Measurements from ENCODE around the gene HS3ST3B1.

The HS3ST3B1 gene

DNA sequence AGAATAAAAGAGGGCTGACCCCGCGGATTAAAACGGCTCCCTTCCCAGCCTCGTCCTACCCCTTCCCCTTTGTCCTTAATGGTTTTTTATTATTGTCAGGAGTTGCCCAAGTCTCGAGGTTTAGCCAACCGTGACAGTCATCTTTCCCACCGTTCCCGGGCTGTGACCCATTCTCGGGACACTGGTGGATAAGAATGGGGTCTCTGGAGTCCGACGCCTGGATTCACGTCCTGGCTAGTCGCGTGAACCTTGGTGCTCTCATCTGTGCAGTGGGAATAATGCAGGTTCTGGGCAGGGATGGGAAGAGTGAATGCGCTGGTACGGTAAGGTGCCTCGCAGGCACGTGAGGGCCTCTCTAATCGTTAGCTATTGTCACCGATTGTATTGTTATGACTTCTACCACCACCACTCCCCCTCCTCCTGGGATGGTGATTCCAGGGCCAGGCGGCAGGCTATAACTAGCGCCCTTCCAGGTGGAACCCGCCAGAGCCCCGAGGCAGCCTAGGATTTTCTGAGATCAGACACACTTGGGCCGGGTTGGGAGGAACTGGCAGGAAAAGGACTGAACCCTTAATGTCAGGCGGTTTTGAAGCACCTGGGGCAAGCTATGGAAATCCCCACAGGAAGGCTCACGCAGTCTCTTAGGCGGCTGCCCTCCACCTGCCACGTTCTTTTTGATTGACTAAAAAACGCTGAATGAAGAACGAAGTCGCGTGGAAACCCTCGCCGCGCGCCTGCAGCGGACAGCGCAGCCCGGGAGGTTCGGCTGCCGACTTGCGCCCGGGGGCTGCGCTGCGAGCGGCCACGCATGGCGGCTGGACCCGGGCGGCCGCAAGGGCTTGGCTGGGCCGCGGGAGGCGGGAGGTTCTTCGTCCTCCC lies 2.7 kb downstream of the HS3ST3B1 start:
- H3K4me2 ChIP-seq (ENCODE audit: low read length), result no peak overlapping the region
- H3K9me2 ChIP-seq (replicated peaks; ENCODE audit: control insufficient read depth, low read length), result no peaks in the 10 kb centered on the region
- no peak overlapping the region for H3K27ac ChIP-seq (ENCODE audit: low read depth, low read length)
- no peaks in the 10 kb centered on the region for H4K20me1 ChIP-seq (ENCODE audit: control insufficient read depth, insufficient read depth, low read depth, low read length)
- H3K4me3 ChIP-seq (ENCODE audit: low read length), result no peak overlapping the region
- H3K4me1 ChIP-seq (ENCODE audit: control insufficient read depth, low read length), result no peaks in the 10 kb centered on the region
- no peaks in the 10 kb centered on the region for H3K27me3 ChIP-seq (ENCODE audit: control insufficient read depth, low read length)
- H3F3A ChIP-seq (ENCODE audit: control insufficient read depth, insufficient read depth), result no peaks in the 10 kb centered on the region
- H3K79me2 ChIP-seq (ENCODE audit: control insufficient read depth, low read length), result no peaks in the 10 kb centered on the region
- no peaks in the 10 kb centered on the region; the same call in 1 of the 2 replicates for H3K9me3 ChIP-seq (ENCODE audit: control insufficient read depth, insufficient read depth, low read length)
- TF ChIP-seq, protein P1, sequence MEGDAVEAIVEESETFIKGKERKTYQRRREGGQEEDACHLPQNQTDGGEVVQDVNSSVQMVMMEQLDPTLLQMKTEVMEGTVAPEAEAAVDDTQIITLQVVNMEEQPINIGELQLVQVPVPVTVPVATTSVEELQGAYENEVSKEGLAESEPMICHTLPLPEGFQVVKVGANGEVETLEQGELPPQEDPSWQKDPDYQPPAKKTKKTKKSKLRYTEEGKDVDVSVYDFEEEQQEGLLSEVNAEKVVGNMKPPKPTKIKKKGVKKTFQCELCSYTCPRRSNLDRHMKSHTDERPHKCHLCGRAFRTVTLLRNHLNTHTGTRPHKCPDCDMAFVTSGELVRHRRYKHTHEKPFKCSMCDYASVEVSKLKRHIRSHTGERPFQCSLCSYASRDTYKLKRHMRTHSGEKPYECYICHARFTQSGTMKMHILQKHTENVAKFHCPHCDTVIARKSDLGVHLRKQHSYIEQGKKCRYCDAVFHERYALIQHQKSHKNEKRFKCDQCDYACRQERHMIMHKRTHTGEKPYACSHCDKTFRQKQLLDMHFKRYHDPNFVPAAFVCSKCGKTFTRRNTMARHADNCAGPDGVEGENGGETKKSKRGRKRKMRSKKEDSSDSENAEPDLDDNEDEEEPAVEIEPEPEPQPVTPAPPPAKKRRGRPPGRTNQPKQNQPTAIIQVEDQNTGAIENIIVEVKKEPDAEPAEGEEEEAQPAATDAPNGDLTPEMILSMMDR (IDR thresholded peaks at IDR 0.05; ENCODE audit: low read depth, low read length, poor library complexity, severe bottlenecking), result no peak
- TF ChIP-seq EZH2phosphoT487 (IDR thresholded peaks at IDR 0.05; ENCODE audit: borderline replicate concordance, low read length), result no peak
- H3K36me3 ChIP-seq (ENCODE audit: control insufficient read depth, low read length), result no peaks in the 10 kb centered on the region

DNA sequence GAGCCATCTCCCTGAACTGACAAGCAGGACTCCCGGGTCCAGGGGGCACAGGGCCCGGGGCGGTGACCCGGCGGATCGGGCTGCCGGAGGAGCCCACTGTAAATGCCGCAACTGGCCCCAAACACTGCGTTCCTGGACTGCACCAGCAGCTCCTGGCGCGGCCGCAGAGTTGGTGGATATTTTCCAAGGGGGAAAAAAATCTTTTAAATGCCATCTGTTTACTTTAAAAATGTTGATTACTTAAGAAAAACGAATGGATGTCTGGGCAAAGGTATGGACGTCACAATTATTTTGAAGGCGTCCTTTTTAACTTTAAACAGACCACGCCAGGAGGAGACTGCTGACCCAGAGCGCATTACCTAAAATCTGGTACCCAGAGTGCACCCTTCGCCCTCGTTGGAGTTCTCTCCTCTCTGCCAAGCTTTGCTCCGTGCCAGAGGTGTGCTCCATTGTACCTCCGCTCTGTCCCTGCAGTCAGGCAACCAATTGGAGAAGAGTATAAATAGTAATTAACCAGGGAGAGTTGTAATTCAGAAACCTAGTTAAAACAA lies 3.4 kb downstream of the HS3ST3B1 start:
- H3K27ac ChIP-seq (ENCODE audit: low read depth, low read length), result no peak overlapping the region
- H3K79me2 ChIP-seq (ENCODE audit: control insufficient read depth, low read length), result no peaks in the 10 kb centered on the region
- no peaks in the 10 kb centered on the region for H3K27me3 ChIP-seq (ENCODE audit: control insufficient read depth, low read length)
- no peaks in the 10 kb centered on the region for H4K20me1 ChIP-seq (ENCODE audit: control insufficient read depth, insufficient read depth, low read depth, low read length)
- no peak overlapping the region for H3K4me3 ChIP-seq (ENCODE audit: low read length)
- TF ChIP-seq EZH2phosphoT487 (IDR thresholded peaks at IDR 0.05; ENCODE audit: borderline replicate concordance, low read length), result no peak
- TF ChIP-seq, protein P1 (IDR thresholded peaks at IDR 0.05; ENCODE audit: low read depth, low read length, poor library complexity, severe bottlenecking), result no peak
- no peaks in the 10 kb centered on the region for H3K9me2 ChIP-seq (replicated peaks; ENCODE audit: control insufficient read depth, low read length)
- H3K4me1 ChIP-seq (ENCODE audit: control insufficient read depth, low read length), result no peaks in the 10 kb centered on the region
- H3K4me2 ChIP-seq (ENCODE audit: low read length), result no peak overlapping the region
- no peaks in the 10 kb centered on the region for H3K36me3 ChIP-seq (ENCODE audit: control insufficient read depth, low read length)
- no peaks in the 10 kb centered on the region; the same call in 1 of the 2 replicates for H3K9me3 ChIP-seq (ENCODE audit: control insufficient read depth, insufficient read depth, low read length)
- no peaks in the 10 kb centered on the region for H3F3A ChIP-seq (ENCODE audit: control insufficient read depth, insufficient read depth)

DNA sequence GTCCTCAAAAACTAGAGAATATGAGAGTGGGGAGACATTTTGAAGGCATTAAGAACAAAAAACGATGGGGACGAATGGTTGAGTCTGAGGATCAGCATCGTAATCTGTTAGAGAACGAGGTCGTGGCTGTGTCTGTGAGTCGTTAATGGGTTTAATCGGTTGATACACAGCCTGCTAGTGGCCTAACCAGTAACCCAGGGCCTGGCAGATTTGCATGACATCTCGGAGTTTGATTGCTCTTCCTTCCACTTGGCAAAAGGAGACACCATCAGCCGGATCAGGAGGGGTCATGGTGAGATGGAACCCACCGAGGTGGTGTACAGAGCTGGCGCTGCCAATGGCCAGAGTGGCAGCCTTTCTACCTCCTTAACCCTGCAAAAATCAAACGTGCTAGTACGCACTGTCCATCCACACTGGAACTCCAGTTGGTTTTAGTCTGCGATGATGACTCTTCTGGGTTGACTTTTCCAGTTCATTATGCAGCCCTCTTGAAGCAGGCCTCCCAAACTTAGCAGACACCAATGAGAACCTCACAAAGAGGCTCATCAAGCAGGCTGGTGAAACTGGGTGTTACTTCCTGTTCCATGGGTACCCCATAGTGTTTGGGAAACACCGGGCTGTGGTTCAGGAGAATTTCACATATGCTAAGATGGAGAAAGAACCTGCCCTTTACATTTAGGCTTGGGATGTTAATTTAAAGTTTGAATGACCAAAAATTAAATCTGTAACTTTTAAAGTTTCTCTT lies 4.1 kb downstream of the HS3ST3B1 start:
- Histone ChIP-seq H3K27ac (ENCODE audit: low read depth, low read length) (no peak overlapping the region), H3K79me2 (ENCODE audit: control insufficient read depth, low read length) (no peaks in the 10 kb centered on the region)

More for the DNA sequence above, 4.1 kb downstream of the HS3ST3B1 start:
- no peaks in the 10 kb centered on the region for H3K4me1 ChIP-seq (ENCODE audit: control insufficient read depth, low read length)
- no peak for TF ChIP-seq EZH2phosphoT487 (IDR thresholded peaks at IDR 0.05; ENCODE audit: borderline replicate concordance, low read length)
- TF ChIP-seq, protein P1 (IDR thresholded peaks at IDR 0.05; ENCODE audit: low read depth, low read length, poor library complexity, severe bottlenecking), result no peak
- no peaks in the 10 kb centered on the region for H3K27me3 ChIP-seq (ENCODE audit: control insufficient read depth, low read length)
- H3F3A ChIP-seq (ENCODE audit: control insufficient read depth, insufficient read depth), result no peaks in the 10 kb centered on the region
- no peaks in the 10 kb centered on the region for H3K36me3 ChIP-seq (ENCODE audit: control insufficient read depth, low read length)
- no peak overlapping the region for H3K4me2 ChIP-seq (ENCODE audit: low read length)
- H3K4me3 ChIP-seq (ENCODE audit: low read length), result no peak overlapping the region
- no peaks in the 10 kb centered on the region; the same call in 1 of the 2 replicates for H3K9me3 ChIP-seq (ENCODE audit: control insufficient read depth, insufficient read depth, low read length)
- H3K9me2 ChIP-seq (replicated peaks; ENCODE audit: control insufficient read depth, low read length), result no peaks in the 10 kb centered on the region
- no peaks in the 10 kb centered on the region for H4K20me1 ChIP-seq (ENCODE audit: control insufficient read depth, insufficient read depth, low read depth, low read length)
